Measurements from ENCODE around the gene BIVM.

The BIVM gene

GRCh38 chr13:102869948-102870676 is 71.2 kb downstream of the BIVM start:
- FAIRE-seq: no peak
- DNase-seq (ENCODE audit: insufficient read length, low spot score): no peak

GRCh38 chr13:102870677-102871415 is 71.9 kb downstream of the BIVM start:
- FAIRE-seq: peak; percentile 97
- TF ChIP-seq POLR2A (IDR thresholded peaks at IDR 0.05; ENCODE audit: low read depth, low read length): no peak

More at GRCh38 chr13:102869948-102870676, 71.2 kb downstream of the BIVM start:
- TF ChIP-seq POLR2A (IDR thresholded peaks at IDR 0.05; ENCODE audit: low read depth, low read length): no peak

GRCh38 chr13:102872131-102872530 is 73.2 kb downstream of the BIVM start:
- FAIRE-seq (peak; percentile 90), DNase-seq (ENCODE audit: insufficient read length, low spot score) (no peak)
- TF ChIP-seq POLR2A (IDR thresholded peaks at IDR 0.05; ENCODE audit: low read depth, low read length): no peak

More at GRCh38 chr13:102870677-102871415, 71.9 kb downstream of the BIVM start:
- DNase-seq (ENCODE audit: insufficient read length, low spot score): peak; percentile 38

GRCh38 chr13:102872531-102872930 is 73.6 kb downstream of the BIVM start:
- FAIRE-seq (peak; percentile 23), DNase-seq (ENCODE audit: insufficient read length, low spot score) (no peak)
- no peak for TF ChIP-seq POLR2A (IDR thresholded peaks at IDR 0.05; ENCODE audit: low read depth, low read length)

DNA sequence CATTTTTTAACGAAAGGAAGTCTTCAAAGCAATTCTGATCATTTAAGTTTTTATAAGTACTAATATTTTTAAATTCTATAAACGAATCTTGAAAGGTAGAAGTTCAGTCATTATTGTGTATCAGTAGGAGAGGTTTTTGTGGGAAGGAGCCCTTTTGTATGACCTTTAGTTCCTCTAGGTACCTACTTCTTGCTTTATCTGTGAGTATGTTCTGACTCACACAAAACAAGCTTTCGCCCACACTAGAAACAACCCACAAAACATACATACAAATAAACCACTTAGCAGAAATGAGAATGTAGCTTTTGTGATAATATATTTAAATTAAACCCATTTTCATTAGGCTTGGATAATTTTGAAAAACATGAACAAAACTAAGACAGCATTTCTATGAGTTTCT is 74.7 kb downstream of the BIVM start:
- no peak for TF ChIP-seq POLR2A (IDR thresholded peaks at IDR 0.05; ENCODE audit: low read depth, low read length)
- peak; percentile 75 for FAIRE-seq
- no peak for DNase-seq (ENCODE audit: insufficient read length, low spot score)

DNA sequence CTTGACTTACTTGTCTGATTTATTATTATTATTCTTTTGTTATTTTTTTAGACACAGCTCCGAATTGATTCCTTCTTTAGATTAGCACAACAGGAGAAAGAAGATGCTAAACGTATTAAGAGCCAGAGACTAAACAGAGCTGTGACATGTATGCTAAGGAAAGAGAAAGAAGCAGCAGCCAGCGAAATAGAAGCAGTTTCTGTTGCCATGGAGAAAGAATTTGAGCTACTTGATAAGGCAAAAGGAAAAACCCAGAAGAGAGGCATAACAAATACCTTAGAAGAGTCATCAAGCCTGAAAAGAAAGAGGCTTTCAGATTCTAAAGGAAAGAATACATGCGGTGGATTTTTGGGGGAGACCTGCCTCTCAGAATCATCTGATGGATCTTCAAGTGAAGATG is 76.3 kb downstream of the BIVM start:
- DNase-seq (ENCODE audit: insufficient read length, low spot score) (no peak), FAIRE-seq (peak; percentile 74)
- TF ChIP-seq POLR2A (IDR thresholded peaks at IDR 0.05; ENCODE audit: low read depth, low read length): no peak

GRCh38 chr13:102877303-102877702 is 78.4 kb downstream of the BIVM start:
- TF ChIP-seq POLR2A (IDR thresholded peaks at IDR 0.05; ENCODE audit: low read depth, low read length): no peak
- FAIRE-seq (peak; percentile 77), DNase-seq (ENCODE audit: insufficient read length, low spot score) (no peak)

DNA sequence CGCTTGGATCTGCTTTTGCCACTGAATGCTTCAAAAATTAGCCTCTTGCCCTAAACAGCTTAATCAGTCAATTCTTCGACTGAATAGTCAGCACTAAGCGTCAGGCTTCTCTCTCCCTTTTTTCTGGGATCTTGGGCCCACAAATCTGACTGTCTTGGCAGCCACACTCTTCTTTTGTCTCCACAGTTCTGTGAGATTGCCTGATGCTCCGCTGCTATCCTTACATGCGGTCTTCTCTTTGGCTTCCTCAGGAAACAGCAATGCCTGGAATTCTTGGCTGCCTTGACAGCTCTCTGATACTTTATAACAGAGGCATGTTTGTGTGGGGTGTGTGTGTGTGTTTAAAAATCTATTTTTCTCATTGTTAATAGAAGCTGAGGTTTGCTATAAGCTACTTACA is 79.6 kb downstream of the BIVM start:
- DNase-seq (ENCODE audit: insufficient read length, low spot score) (no peak), FAIRE-seq (peak; percentile 36)
- no peak for TF ChIP-seq POLR2A (IDR thresholded peaks at IDR 0.05; ENCODE audit: low read depth, low read length)

GRCh38 chr13:102879793-102880499 is 81.0 kb downstream of the BIVM start:
- FAIRE-seq (peak; percentile 78), DNase-seq (ENCODE audit: insufficient read length, low spot score) (no peak)

GRCh38 chr13:102881819-102882686 is 83.1 kb downstream of the BIVM start:
- FAIRE-seq (peak; percentile 57), DNase-seq (ENCODE audit: insufficient read length, low spot score) (no peak)
- TF ChIP-seq POLR2A (IDR thresholded peaks at IDR 0.05; ENCODE audit: low read depth, low read length): no peak

More at GRCh38 chr13:102879793-102880499, 81.0 kb downstream of the BIVM start:
- TF ChIP-seq POLR2A (IDR thresholded peaks at IDR 0.05; ENCODE audit: low read depth, low read length): no peak

Measured in H54 (cell line).